ENCODE data around the gene CIDEB. TPM values are rescaled to one million over a fixed set of nuclear protein-coding genes. Genes with fewer than 3 reads are reported as not detected.

The CIDEB gene
- total and polyA plus RNA-seq, 4 donors = 4.9 to 14.8 (median 7.1) TPM

DNA sequence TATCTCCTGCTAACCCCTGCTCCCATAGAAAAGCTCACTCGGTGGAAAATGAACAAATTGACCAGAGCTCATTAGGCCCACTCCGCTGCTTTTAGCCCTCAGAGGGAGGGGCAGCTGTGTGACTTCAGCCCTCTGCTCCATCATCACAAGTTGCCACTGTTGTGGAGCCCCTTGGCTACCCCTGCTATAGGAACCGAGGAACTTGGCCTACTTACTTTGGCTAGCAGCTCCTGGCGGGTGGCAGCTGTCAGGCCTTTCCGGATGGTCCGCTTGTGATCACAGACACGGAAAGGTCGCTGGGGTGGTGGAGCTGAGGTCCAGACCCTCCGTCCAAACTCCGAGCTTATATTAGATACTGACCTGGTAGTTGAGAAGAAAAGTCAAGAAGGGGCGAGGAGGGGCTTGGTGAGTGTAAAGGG, 612 bp downstream of the CIDEB start:
- Histone ChIP-seq H3K27me3 (ENCODE audit: control insufficient read depth, insufficient read depth, low read length) (no peaks in the 10 kb centered on the region), H3K4me1 (ENCODE audit: control insufficient read depth, insufficient read depth, low read length) (peaks cover 25% of the 10 kb centered on the region), H3K4me3 (ENCODE audit: low read depth, low read length) (no peak overlapping the region), H3K27ac (ENCODE audit: low read depth, low read length) (no peak overlapping the region), H3K9me3 (ENCODE audit: control insufficient read depth, insufficient read depth, low read length) (no peaks in the 10 kb centered on the region), H3K36me3 (ENCODE audit: control insufficient read depth, insufficient read depth, low read length) (peaks cover 69% of the 10 kb centered on the region)
- DNase-seq (ENCODE audit: low read depth in 4 of 6, low spot score in 6 of 6) = no peak
- 80% methylated on average over 10 of the region's 11 CpGs for WGBS (ENCODE audit: insufficient coverage)

DNA sequence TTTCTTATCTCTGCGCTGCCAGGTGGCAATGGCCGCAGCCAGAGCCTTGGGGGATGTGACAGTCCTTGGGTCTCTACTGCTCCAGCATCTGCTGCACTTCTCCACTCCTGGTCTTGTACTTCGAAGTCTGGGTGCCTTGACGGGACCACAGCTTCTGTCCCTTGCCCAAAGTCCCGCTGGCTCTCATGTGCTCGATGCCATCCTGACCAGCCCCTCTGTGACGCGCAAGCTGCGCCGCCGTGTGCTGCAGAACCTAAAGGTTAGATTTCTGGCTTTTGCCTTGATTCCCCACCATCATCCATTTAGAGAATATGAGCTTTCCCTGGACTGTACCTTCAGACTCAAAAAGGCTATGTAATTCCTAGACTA, 3.8 kb downstream of the CIDEB start:
- Histone ChIP-seq H3K36me3 (ENCODE audit: control insufficient read depth, insufficient read depth, low read length) (peaks cover 64% of the 10 kb centered on the region), H3K4me3 (ENCODE audit: low read depth, low read length) (no peak overlapping the region), H3K27ac (ENCODE audit: low read depth, low read length) (no peak overlapping the region), H3K9me3 (ENCODE audit: control insufficient read depth, insufficient read depth, low read length) (no peaks in the 10 kb centered on the region), H3K27me3 (ENCODE audit: control insufficient read depth, insufficient read depth, low read length) (no peaks in the 10 kb centered on the region), H3K4me1 (ENCODE audit: control insufficient read depth, insufficient read depth, low read length) (peaks cover 16% of the 10 kb centered on the region)
- 100% methylated on average over 11 of the region's 11 CpGs for WGBS (ENCODE audit: insufficient coverage)
- DNase-seq (ENCODE audit: low read depth in 4 of 6, low spot score in 6 of 6) = no peak

DNA sequence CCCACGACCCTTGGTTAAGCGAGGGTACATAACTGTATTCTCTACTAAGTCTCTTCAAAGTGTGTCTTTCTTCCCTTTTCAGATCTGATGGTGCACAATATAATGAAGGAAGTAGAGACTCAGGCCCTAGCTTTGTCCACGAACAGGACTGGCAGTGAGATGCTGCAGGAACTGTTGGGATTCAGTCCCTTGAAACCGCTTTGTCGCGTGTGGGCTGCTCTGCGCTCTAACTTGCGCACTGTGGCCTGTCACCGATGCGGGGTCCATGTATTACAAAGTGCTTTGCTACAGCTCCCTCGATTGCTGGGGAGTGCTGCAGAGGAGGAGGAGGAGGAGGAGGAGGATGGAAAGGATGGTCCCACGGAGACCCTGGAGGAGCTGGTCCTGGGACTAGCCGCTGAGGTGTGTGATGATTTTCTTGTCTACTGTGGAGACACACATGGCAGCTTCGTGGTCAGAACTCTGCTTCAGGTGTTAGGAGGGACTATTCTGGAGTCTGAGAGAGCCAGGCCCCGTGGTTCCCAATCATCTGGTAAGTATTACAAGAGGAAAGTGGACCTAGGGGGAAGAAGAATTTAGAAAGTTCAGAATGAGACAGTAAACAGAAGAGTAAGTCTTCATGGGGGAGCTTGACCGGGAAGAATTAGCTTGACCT, 7.3 kb downstream of the CIDEB start:
- DNase-seq (ENCODE audit: low read depth in 4 of 6, low spot score in 6 of 6) = no peak
- 33% methylated on average over 14 of the region's 16 CpGs for WGBS (ENCODE audit: insufficient coverage)
- no peaks in the 10 kb centered on the region for H3K9me3 ChIP-seq (ENCODE audit: control insufficient read depth, insufficient read depth, low read length)
- H3K4me3 ChIP-seq (ENCODE audit: low read depth, low read length) = peak overlapping the region; percentile 71
- H3K27ac ChIP-seq (ENCODE audit: low read depth, low read length) = no peak overlapping the region
- H3K27me3 ChIP-seq (ENCODE audit: control insufficient read depth, insufficient read depth, low read length) = no peaks in the 10 kb centered on the region
- H3K4me1 ChIP-seq (ENCODE audit: control insufficient read depth, insufficient read depth, low read length) = peaks cover 18% of the 10 kb centered on the region
- H3K36me3 ChIP-seq (ENCODE audit: control insufficient read depth, insufficient read depth, low read length) = peaks cover 54% of the 10 kb centered on the region

DNA sequence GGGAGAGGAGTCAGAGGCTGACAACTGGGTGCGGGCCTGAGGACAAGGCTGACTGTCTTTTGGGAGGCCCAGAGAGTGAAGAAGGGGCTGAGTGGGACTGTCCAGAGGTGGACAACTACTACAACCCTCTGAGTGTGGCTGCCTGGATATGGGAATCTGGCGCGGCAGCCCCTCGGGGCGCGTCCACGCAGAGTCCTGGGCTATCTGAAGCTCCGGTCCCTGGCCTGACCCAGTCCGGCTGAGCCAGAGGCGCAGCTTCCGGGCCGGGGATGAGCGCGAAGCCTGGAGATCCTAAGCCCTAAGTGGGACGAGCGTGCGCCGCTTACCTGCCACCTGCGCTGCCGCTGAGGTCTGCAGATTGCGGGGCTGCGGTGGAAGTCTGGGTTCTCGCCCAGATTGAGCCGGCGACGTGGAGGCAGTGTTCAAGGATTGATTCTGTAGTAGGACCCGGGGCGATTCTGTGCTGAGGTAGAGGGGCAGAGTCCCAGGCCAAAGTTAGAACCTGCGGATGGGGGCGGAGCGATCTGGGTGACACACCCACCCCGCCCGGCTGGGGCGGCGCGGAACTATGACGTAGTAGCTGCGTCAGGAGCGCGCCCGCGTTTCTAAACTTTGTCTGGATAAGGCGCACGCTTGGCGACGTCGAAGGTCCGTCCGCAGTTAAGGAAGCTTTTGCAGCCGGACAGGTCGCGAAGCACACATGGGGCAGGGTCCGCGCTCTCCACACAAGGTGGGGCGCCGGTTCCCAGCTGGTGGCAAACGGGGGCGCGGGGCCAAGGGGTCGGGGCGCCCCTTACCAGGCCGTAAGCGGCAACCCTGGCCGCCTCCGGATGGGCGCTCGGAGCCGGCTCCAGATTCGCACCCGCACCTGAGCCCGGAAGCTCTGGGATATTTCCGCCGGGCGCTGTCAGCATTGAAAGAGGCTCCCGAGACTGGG, 8.3 kb downstream of the CIDEB start, which contains the start of the genes DHRS1 and NOP9:
Gene DHRS1, minus strand, starts transcription at position 526 of the 937 bp plus-strand sequence. CDS start 674 bp downstream, outside the sequence.
Gene NOP9, plus strand, starts transcription at position 596 of the 937 bp plus-strand sequence. Its CDS starts 105 bp downstream, at position 701.
- Histone ChIP-seq H3K36me3 (ENCODE audit: control insufficient read depth, insufficient read depth, low read length) (peaks cover 47% of the 10 kb centered on the region), H3K4me1 (ENCODE audit: control insufficient read depth, insufficient read depth, low read length) (peaks cover 18% of the 10 kb centered on the region)
- WGBS (ENCODE audit: insufficient coverage) = under 1% methylated on average over 75 of the region's 75 CpGs

DNA sequence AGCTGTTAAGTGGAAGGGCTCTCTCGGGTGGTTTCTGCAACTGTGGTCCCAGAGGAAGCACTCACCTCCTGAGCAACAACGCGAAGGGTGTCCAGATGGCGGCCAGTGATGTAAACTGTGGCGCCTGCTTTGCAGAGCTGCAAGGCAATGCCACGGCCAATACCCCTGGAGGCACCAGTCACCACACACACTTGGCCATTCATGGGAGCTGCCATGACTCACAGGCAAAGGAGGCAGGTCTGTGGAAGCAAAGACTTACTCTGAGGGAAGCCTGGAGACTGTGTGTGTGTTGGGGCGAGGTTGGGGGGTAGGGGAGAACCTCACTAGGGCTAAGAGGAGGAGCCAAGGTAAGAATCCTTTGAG, 8.9 kb downstream of the CIDEB start:
- WGBS (ENCODE audit: insufficient coverage) = 53% methylated on average over 5 of the region's 7 CpGs
- Histone ChIP-seq H3K27ac (ENCODE audit: low read depth, low read length) (peak overlapping the region; percentile 62), H3K27me3 (ENCODE audit: control insufficient read depth, insufficient read depth, low read length) (no peaks in the 10 kb centered on the region), H3K9me3 (ENCODE audit: control insufficient read depth, insufficient read depth, low read length) (no peaks in the 10 kb centered on the region), H3K4me1 (ENCODE audit: control insufficient read depth, insufficient read depth, low read length) (peaks cover 18% of the 10 kb centered on the region), H3K4me3 (ENCODE audit: low read depth, low read length) (peak overlapping the region; percentile 71), H3K36me3 (ENCODE audit: control insufficient read depth, insufficient read depth, low read length) (peaks cover 40% of the 10 kb centered on the region)
- no peak for DNase-seq (ENCODE audit: low read depth in 4 of 6, low spot score in 6 of 6)

More for the DNA sequence above, 8.3 kb downstream of the CIDEB start, which contains the start of the genes DHRS1 and NOP9:
- no peaks in the 10 kb centered on the region for H3K27me3 ChIP-seq (ENCODE audit: control insufficient read depth, insufficient read depth, low read length)
- peak within 1 kb of the TSS; percentile 71 for H3K4me3 ChIP-seq (ENCODE audit: low read depth, low read length)
- H3K27ac ChIP-seq (ENCODE audit: low read depth, low read length) = peak within 1 kb of the TSS; percentile 62
- no peaks in the 10 kb centered on the region for H3K9me3 ChIP-seq (ENCODE audit: control insufficient read depth, insufficient read depth, low read length)
- DNase-seq (ENCODE audit: low read depth in 4 of 6, low spot score in 6 of 6) = peak; percentile 75 to 96 (median 82)

DNA sequence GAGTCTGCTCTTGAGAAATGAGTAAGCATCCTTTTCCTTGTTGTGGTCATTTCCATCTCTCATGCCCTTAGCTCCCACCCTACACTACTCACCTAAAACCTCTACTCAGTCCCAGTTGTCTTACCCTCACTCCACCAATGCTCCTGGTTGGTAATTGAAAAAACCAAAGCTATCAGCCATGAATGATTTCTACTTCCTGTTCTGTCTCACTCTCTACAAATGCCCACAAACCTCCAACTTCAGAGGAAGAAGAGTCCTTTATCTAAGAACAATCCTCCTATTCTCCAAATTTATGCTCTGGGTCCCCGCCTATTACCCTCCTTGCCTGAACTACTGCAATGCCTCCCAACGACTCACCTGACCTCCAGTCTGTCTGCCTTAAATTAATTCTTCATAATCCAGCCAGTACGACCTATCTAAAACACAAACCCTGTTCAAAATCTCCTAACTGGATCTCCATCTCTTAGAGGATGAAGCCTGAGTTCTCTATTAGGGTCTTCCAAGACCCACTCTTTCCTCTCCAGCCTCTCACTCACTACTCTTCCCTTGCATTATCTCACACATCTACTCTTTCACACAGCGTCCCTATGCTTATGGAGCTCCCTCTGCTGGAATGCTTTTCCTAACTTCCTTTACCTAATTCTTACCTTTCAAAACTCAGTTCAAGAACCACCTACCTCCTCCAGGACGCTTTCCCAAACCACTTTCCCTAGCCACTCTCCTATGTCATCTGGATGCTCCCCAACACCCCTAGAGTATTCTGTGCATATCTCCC, 10.4 kb downstream of the CIDEB start:
- no peaks in the 10 kb centered on the region for H3K27me3 ChIP-seq (ENCODE audit: control insufficient read depth, insufficient read depth, low read length)
- peaks cover 18% of the 10 kb centered on the region for H3K4me1 ChIP-seq (ENCODE audit: control insufficient read depth, insufficient read depth, low read length)
- WGBS (ENCODE audit: insufficient coverage) = 49% methylated on average over 5 of the region's 5 CpGs
- no peak overlapping the region for H3K4me3 ChIP-seq (ENCODE audit: low read depth, low read length)
- no peak overlapping the region for H3K27ac ChIP-seq (ENCODE audit: low read depth, low read length)
- H3K36me3 ChIP-seq (ENCODE audit: control insufficient read depth, insufficient read depth, low read length) = peaks cover 35% of the 10 kb centered on the region
- peak in 1 of 6 donors; percentile 49 for DNase-seq (ENCODE audit: low read depth in 4 of 6, low spot score in 6 of 6)
- H3K9me3 ChIP-seq (ENCODE audit: control insufficient read depth, insufficient read depth, low read length) = no peaks in the 10 kb centered on the region

DNA sequence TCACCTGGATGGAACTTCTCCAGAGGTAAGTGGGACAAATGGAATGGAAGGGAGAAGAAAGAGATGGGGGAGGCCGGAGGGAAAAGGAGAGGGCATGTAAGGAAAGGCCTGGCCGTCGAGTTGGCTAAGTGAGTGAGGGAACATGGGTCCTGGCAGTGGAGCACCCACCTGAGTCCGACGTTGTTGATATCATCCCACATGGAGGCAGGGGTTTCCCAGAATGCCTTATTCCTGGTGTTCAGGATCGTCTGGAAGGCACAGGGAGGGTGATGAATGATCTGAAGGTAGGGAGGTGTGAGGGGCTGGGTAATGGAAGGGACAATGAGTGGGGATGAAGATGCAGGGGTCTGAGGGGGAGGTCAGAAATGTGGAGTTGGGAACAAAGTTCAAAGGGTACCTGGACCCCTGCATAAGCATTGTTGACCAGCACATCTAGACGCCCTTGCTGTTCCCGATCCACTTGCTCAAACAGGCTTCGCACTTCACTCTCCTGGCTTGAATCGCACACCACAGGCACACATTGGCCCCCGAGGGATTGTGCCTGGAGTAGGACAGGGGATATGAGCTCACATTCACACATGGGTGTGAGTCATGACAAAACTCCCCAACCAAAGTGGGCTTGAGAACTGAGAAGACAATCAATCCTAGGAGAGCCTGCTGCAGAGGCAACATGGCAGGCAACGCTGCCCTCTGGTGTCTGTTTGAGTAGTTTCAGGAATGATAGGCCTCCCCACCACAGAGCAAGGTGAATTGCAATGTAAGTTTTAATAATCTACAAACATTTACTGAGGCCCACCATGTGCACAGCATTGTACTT, 11.2 kb downstream of the CIDEB start:
- no peaks in the 10 kb centered on the region for H3K9me3 ChIP-seq (ENCODE audit: control insufficient read depth, insufficient read depth, low read length)
- peaks cover 18% of the 10 kb centered on the region for H3K4me1 ChIP-seq (ENCODE audit: control insufficient read depth, insufficient read depth, low read length)
- peaks cover 37% of the 10 kb centered on the region for H3K36me3 ChIP-seq (ENCODE audit: control insufficient read depth, insufficient read depth, low read length)
- H3K27me3 ChIP-seq (ENCODE audit: control insufficient read depth, insufficient read depth, low read length) = no peaks in the 10 kb centered on the region
- no peak overlapping the region for H3K27ac ChIP-seq (ENCODE audit: low read depth, low read length)
- peak in 3 of 6 donors; percentile 48 to 88 (median 82) for DNase-seq (ENCODE audit: low read depth in 4 of 6, low spot score in 6 of 6)
- WGBS (ENCODE audit: insufficient coverage) = 75% methylated on average over 8 of the region's 12 CpGs
- H3K4me3 ChIP-seq (ENCODE audit: low read depth, low read length) = no peak overlapping the region

DNA sequence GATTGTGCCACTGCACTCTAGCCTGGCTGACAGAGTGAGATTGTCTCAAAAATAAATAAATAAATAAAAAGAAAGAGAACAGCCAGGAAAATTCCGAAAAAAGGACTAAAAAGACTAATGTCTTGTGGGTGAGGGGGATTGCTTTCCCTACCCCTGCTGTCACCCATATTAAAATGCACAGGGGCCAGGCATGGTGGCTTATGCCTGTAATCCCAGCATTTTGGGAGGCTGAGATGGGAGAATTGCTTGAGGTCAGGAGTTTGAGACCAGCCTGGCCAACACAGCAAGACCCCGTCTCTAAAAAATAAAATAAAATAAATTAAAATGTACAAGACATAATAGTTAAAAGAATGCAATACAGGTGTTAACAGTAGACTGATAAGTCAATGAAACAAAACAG, 14.3 kb downstream of the CIDEB start:
- Histone ChIP-seq H3K4me3 (ENCODE audit: low read depth, low read length) (no peak overlapping the region), H3K27me3 (ENCODE audit: control insufficient read depth, insufficient read depth, low read length) (no peaks in the 10 kb centered on the region), H3K9me3 (ENCODE audit: control insufficient read depth, insufficient read depth, low read length) (no peaks in the 10 kb centered on the region), H3K27ac (ENCODE audit: low read depth, low read length) (no peak overlapping the region), H3K4me1 (ENCODE audit: control insufficient read depth, insufficient read depth, low read length) (peaks cover 1% of the 10 kb centered on the region), H3K36me3 (ENCODE audit: control insufficient read depth, insufficient read depth, low read length) (peaks cover 49% of the 10 kb centered on the region)
- no CpG with 5 or more reads among the region's 2 CpGs for WGBS (ENCODE audit: insufficient coverage)
- no peak for DNase-seq (ENCODE audit: low read depth in 4 of 6, low spot score in 6 of 6)

Data from spinal cord (tissue), 10 donors.